Measurements from ENCODE around the gene ZSWIM8. TPM values are rescaled to one million over a fixed set of nuclear protein-coding genes. Genes with fewer than 3 reads are reported as not detected.
"Not testable (repeated sequence)": the region's sequence is repeated elsewhere in the genome, so short reads cannot be mapped to it uniquely, and the experiment has no call there.

The ZSWIM8 gene, protein sequence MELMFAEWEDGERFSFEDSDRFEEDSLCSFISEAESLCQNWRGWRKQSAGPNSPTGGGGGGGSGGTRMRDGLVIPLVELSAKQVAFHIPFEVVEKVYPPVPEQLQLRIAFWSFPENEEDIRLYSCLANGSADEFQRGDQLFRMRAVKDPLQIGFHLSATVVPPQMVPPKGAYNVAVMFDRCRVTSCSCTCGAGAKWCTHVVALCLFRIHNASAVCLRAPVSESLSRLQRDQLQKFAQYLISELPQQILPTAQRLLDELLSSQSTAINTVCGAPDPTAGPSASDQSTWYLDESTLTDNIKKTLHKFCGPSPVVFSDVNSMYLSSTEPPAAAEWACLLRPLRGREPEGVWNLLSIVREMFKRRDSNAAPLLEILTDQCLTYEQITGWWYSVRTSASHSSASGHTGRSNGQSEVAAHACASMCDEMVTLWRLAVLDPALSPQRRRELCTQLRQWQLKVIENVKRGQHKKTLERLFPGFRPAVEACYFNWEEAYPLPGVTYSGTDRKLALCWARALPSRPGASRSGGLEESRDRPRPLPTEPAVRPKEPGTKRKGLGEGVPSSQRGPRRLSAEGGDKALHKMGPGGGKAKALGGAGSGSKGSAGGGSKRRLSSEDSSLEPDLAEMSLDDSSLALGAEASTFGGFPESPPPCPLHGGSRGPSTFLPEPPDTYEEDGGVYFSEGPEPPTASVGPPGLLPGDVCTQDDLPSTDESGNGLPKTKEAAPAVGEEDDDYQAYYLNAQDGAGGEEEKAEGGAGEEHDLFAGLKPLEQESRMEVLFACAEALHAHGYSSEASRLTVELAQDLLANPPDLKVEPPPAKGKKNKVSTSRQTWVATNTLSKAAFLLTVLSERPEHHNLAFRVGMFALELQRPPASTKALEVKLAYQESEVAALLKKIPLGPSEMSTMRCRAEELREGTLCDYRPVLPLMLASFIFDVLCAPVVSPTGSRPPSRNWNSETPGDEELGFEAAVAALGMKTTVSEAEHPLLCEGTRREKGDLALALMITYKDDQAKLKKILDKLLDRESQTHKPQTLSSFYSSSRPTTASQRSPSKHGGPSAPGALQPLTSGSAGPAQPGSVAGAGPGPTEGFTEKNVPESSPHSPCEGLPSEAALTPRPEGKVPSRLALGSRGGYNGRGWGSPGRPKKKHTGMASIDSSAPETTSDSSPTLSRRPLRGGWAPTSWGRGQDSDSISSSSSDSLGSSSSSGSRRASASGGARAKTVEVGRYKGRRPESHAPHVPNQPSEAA (N-terminal part only)
- total RNA-seq (10 to 100 TPM; 79.0 to 79.9 TPM), polyA plus RNA-seq (10 to 100 TPM; 12.3 to 18.5 (median 13.4) TPM), total RNA-seq (69.4 to 171 (median 73.3) reads per million in 6 experiments)

DNA sequence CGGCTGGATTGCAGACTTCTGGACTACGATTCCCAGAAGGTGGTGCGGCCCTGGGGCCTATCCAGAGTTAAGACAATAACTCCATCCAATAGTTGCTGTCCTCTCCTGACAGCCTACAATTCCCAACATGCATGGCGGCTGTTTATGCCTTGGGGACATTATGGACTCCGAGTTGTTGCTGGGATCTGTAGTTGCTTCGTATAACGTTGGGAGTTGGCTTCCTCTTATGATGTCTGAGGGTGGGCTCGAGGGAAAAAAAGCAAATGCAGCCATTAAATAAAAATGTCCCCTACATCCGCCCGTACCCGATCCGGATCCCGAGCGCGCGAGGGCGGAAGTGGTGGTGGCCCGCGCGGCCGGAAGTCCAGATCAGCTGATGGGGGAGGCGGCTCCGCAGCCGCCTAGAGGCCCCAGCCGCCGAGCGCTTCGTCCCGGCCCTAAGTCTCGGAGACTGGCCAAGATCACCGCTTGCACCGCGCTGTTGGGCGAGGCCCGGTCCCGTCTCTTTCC, at the start of gene ZSWIM8:
Gene ZSWIM8 (plus strand): TSS at position 396 of the 510 bp plus-strand sequence. CDS start 273 bp downstream, outside the sequence.
- DNase-seq (peak; percentile 76 to 92 (median 86)), ATAC-seq (peak; percentile 81 to 83)
- peak within 1 kb of the TSS; percentile 89 to 100 (median 98) for H3K4me3 Mint-ChIP-seq
- peaks cover 28 to 67% (median 56%) of the 10 kb centered on the region in 4 donors for H3K4me1 Mint-ChIP-seq
- H3K9me3 Mint-ChIP-seq = no peaks in the 10 kb centered on the region
- POLR2A ChIA-PET = interaction anchor here (0.6 to 9.7 kb wide), 7 partner anchors 14 to 1326 kb away, joined by 3 to 169 read pairs (median 6); partner anchors contain the start of genes SAMD8 and SEC24C
- peak within 1 kb of the TSS; percentile 97 to 99 (median 98) for H3K27ac Mint-ChIP-seq
- H3K27me3 Mint-ChIP-seq = no peaks in the 10 kb centered on the region
- H3K36me3 Mint-ChIP-seq = peaks cover 0 to 12% (median 9%) of the 10 kb centered on the region in 3 donors

DNA sequence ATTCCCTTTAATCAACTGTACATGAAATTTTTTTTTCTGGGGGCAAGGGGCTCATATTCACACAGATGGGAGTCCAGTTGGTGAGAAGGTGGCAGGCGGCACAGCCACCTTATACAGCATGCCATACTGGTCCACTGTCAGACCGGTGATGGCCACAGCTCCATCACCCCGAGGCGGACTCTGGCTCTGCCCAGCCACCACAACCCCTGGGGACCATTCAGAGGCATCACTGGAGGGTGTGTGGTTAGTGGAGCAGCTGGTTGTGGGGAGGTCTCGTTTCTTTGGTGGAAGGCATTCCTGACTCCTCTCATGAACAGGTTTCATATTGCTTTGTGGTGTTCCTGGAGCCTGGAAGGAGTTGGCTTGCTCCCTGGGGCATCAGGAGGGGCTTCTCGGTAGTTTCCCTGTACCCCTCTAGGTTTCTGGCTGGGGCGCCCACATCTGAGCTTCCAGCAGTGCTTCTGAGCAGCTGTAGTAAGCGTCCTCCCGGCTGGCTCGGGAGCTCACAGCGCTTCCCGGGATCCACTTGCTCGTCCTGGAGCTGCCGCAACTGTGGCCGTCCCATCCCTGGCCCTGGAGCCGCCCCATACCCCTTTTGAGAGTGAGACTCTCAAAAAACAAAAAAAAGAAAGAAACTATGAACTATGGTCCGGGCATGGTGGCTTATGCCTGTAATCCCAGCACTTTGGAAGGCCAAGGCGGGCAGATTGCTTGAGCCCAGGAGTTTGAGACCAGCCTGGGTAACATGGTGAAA, 44.7 kb upstream of the ZSWIM8 start:
- POLR2A ChIA-PET = interaction anchor here (1.9 to 4.9 kb wide), 2 partner anchors 9 to 32 kb away, joined by 8 to 50 read pairs; a partner anchor contains a TSS
- Mint-ChIP-seq H3K27ac (peak overlapping the region in 3 of 10 donors; percentile 33 to 76 (median 56)), H3K4me1 (peaks cover 10 to 29% (median 26%) of the 10 kb centered on the region in 4 donors)
- not testable (repeated sequence) for H3K4me3 Mint-ChIP-seq, H3K9me3 Mint-ChIP-seq, H3K36me3 Mint-ChIP-seq, H3K27me3 Mint-ChIP-seq, ATAC-seq, DNase-seq

DNA sequence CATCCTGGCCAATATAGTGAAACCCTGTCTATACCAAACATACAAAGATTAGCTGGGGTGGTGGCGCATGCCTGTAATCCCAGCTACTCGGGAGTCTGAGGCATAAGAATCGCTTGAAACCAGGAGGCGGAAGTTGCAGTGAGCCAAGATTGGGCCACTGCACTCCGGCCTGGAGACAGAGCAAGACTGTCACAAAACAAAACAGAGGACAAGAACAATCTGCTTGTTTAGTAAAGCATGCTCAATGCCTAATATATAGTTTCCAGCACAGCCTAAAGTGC, 43.0 kb upstream of the ZSWIM8 start:
- Mint-ChIP-seq H3K9me3 (no peaks in the 10 kb centered on the region), H3K27me3 (no peaks in the 10 kb centered on the region), H3K4me3 (peak overlapping the region in 3 of 10 donors; percentile 69 to 100 (median 98)), H3K36me3 (peaks cover 0 to 15% (median 0%) of the 10 kb centered on the region in 3 donors), H3K27ac (peak overlapping the region in 6 of 10 donors; percentile 3 to 100 (median 52)), H3K4me1 (peaks cover 12 to 37% (median 37%) of the 10 kb centered on the region in 4 donors)
- DNase-seq (no peak), ATAC-seq (no peak)
- POLR2A ChIA-PET = interaction anchor here (0.6 to 4.9 kb wide), 5 partner anchors 11 to 45 kb away, joined by 4 to 50 read pairs (median 7); partner anchors contain the start of genes CHCHD1 and ZSWIM8

DNA sequence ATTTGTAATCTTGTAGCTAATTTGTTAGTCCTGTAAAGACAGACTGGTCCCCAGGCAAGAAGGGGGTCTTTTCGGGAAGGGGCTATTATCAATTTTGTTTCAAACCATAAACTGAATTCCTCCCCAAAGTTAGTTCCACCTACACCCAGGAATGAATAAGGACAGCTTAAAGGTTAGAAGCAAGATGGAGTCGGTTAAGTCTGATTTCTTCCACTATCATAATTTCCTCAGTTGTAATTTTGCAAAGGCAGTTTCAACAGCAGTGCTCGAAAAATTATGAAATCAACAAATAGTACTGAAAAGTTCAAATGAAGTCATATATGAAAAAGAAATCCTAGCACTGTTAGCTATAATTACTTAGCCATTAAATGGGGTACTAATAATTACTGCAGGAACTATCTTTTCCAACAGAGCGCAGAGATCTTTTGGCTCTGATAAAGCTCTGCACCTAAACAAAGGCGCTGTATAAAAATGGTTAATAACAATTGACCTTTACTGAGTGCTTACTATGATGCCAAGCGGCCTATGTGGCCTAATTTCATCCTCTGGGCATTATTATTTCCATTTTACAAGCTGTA, 42.0 kb upstream of the ZSWIM8 start:
- POLR2A ChIA-PET = interaction anchor here (0.6 to 4.9 kb wide), 15 partner anchors 8 to 122 kb away, joined by 3 to 50 read pairs (median 5); partner anchors contain the start of genes CHCHD1 and ZSWIM8

DNA sequence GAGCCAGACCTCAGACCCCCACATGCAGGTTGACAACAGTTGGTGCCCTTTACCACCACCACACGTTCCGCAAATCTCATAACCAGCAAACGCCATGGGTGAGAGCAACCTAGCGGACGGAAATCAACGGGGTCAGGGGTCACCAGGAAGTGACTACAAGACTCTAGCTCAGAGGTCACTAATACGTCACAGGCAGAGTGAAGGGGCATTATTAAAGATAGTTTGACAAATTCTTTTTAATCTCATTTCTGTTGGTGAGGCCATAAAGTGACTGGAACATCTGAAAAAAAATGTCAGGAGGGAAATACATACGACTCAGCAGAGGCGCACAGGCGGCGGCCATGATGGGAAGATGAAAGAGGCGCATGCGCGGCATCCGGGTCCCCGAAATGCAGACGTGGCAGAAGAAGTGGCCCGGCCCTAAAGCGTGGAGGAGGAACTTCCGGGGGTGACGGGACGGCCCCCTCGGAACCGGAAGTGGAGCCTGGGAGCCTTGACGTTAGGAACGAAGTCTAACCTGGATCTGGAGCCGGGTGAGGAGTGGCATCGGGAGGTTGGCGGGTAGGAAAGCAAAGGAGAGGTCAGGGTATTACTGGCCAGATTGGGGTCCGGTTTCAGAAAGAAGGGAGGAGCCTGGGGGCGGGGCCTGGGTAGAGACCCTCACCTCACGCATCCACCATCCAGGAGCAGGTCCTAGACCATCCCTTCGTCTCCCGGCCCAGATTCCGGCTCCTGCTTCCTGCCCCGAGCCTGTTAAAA, 41.3 kb upstream of the ZSWIM8 start, which contains the start of gene SEC24C:
Gene SEC24C (plus strand): TSS at position 468 of the 759 bp plus-strand sequence. CDS start 2,461 bp downstream, outside the sequence.
- peak; percentile 87 to 97 (median 95) for DNase-seq
- H3K27ac Mint-ChIP-seq = peak within 1 kb of the TSS; percentile 99 to 100 (median 100)
- peak; percentile 90 to 95 for ATAC-seq
- H3K4me3 Mint-ChIP-seq = peak within 1 kb of the TSS; percentile 91 to 100 (median 100)
- H3K9me3 Mint-ChIP-seq = no peaks in the 10 kb centered on the region
- POLR2A ChIA-PET = interaction anchor here (0.6 to 4.9 kb wide), 16 partner anchors 8 to 492 kb away, joined by 3 to 50 read pairs (median 5); partner anchors contain the start of genes CHCHD1 and ZSWIM8
- no peaks in the 10 kb centered on the region for H3K27me3 Mint-ChIP-seq
- H3K4me1 Mint-ChIP-seq = peaks cover 15 to 46% (median 40%) of the 10 kb centered on the region in 4 donors
- H3K36me3 Mint-ChIP-seq = peaks cover 0 to 26% (median 2%) of the 10 kb centered on the region in 3 donors

More for the DNA sequence above, 42.0 kb upstream of the ZSWIM8 start:
- DNase-seq (no peak), ATAC-seq (no peak)
- no peaks in the 10 kb centered on the region for H3K27me3 Mint-ChIP-seq
- H3K36me3 Mint-ChIP-seq = peaks cover 0 to 20% (median 0%) of the 10 kb centered on the region in 3 donors
- H3K9me3 Mint-ChIP-seq = no peaks in the 10 kb centered on the region
- H3K4me3 Mint-ChIP-seq = peak overlapping the region; percentile 91 to 100 (median 100)
- H3K4me1 Mint-ChIP-seq = peaks cover 12 to 41% (median 37%) of the 10 kb centered on the region in 4 donors
- H3K27ac Mint-ChIP-seq = peak overlapping the region; percentile 99 to 100 (median 100)

DNA sequence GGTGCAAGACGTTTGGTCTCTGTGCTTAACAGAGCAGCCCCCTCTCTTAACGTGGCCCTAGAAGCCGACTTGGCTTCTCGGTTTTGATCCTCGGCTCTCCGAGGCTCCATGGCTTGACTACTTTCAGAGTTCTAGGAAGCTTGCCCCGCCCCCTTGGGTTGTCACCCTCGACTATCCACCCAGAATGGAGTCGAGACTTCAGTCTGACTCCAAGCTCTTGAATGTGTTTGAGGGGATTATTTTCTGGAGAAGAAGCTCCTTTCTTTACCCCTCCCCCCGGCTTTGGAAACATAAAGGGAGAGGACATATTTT, 40.8 kb upstream of the ZSWIM8 start:
- POLR2A ChIA-PET = interaction anchor here (0.6 to 4.9 kb wide), 7 partner anchors 13 to 493 kb away, joined by 3 to 50 read pairs (median 5); a partner anchor contains a TSS
- peak overlapping the region; percentile 99 to 100 (median 100) for H3K27ac Mint-ChIP-seq
- DNase-seq (peak in 4 of 10 donors; percentile 15 to 46 (median 22)), ATAC-seq (peak in 1 of 2 donors; percentile 34)
- peaks cover 16 to 50% (median 45%) of the 10 kb centered on the region in 4 donors for H3K4me1 Mint-ChIP-seq
- H3K9me3 Mint-ChIP-seq = no peaks in the 10 kb centered on the region
- no peaks in the 10 kb centered on the region for H3K27me3 Mint-ChIP-seq
- peaks cover 0 to 31% (median 4%) of the 10 kb centered on the region in 3 donors for H3K36me3 Mint-ChIP-seq
- H3K4me3 Mint-ChIP-seq = peak overlapping the region; percentile 91 to 100 (median 100)

DNA sequence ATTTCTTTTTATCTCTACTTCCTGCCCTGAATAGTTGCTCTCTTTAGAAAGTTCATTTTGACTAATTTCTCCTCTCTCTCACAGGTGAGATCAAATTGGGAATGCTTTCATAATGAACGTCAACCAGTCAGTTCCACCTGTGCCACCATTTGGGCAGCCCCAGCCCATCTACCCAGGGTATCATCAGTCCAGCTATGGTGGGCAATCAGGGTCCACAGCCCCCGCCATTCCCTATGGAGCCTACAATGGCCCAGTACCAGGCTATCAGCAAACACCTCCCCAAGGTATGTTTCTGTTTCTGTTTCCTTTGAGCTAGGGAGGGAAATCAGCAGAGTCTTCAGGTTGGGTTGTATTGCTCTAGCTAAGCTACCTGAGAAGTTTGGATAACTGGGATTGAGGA, 38.7 kb upstream of the ZSWIM8 start:
- peaks cover 3 to 52% (median 7%) of the 10 kb centered on the region in 3 donors for H3K36me3 Mint-ChIP-seq
- peaks cover 29 to 63% (median 61%) of the 10 kb centered on the region in 4 donors for H3K4me1 Mint-ChIP-seq
- peak overlapping the region; percentile 9 to 76 (median 68) for H3K4me3 Mint-ChIP-seq

DNA sequence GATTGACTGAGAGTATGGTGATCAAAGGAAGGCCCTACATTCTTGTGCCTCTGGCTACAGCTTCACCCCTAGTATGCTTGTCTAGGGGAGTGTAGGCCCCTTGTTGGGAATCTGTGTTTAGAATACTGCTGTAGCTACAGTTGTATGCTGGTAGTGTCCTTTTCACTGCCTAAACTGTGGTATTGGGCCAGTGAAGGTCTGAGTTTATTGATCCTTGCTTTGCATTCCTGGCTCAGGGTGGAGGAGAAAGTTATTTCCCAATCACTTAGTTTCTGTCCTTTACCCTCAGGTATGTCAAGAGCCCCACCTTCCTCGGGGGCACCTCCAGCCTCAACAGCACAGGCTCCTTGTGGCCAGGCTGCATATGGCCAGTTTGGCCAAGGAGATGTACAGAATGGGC, 34.6 kb upstream of the ZSWIM8 start:
- Mint-ChIP-seq H3K27me3 (no peaks in the 10 kb centered on the region), H3K27ac (peak overlapping the region in 3 of 10 donors; percentile 44 to 59 (median 53)), H3K36me3 (peaks cover 5 to 90% (median 14%) of the 10 kb centered on the region in 3 donors), H3K4me1 (peaks cover 25 to 49% (median 40%) of the 10 kb centered on the region in 4 donors), H3K4me3 (no peak overlapping the region), H3K9me3 (no peaks in the 10 kb centered on the region)
- ATAC-seq = no peak
- POLR2A ChIA-PET = no interaction called here
- DNase-seq = no peak

More for the DNA sequence above, 38.7 kb upstream of the ZSWIM8 start:
- Mint-ChIP-seq H3K9me3 (no peaks in the 10 kb centered on the region), H3K27me3 (no peaks in the 10 kb centered on the region), H3K27ac (peak overlapping the region in 6 of 10 donors; percentile 3 to 99 (median 68))
- POLR2A ChIA-PET = interaction anchor here (0.6 to 2.0 kb wide), 3 partner anchors 12 to 26 kb away, joined by 3 to 7 read pairs (median 3); a partner anchor contains a TSS
- no peak for DNase-seq
- no peak for ATAC-seq

DNA sequence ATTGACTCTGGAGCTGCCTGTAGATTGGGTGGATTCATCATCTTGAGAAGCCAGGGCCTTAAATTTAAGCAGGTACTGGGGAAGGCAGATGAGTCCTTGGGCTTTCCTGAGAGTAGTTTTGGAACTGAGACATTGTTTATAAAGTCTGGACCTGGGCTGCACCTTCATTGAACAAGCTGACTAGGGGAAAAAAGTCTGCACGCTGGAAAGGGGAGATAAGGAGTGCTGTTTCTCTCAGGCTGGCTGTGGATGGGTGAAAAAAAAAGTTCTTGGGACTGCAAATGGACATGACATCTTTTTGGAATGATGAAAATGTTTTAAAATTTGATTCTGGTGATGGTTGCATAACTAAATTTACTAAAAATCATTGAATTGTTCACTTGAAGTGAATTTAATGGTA, 29.2 kb upstream of the ZSWIM8 start:
- H3K27ac Mint-ChIP-seq = peak overlapping the region in 5 of 10 donors; percentile 36 to 83 (median 71)
- H3K9me3 Mint-ChIP-seq = no peaks in the 10 kb centered on the region
- H3K4me1 Mint-ChIP-seq = peaks cover 19 to 47% (median 41%) of the 10 kb centered on the region in 4 donors

More for the DNA sequence above, 29.2 kb upstream of the ZSWIM8 start:
- POLR2A ChIA-PET = interaction anchor here (1.0 kb wide), 1 partner anchor 12 kb away, joined by 4 read pairs; no protein-coding TSS in a partner anchor
- no peak for DNase-seq
- Mint-ChIP-seq H3K36me3 (peaks cover 5 to 82% (median 20%) of the 10 kb centered on the region in 3 donors), H3K4me3 (no peak overlapping the region), H3K27me3 (no peaks in the 10 kb centered on the region)
- no peak for ATAC-seq

Measured in naive thymus-derived CD8-positive, alpha-beta T cell (primary cell).